GM12878 (cell line): Measurements from ENCODE around the gene S100A2. TPM values are rescaled to one million over a fixed set of nuclear protein-coding genes. Genes with fewer than 3 reads are reported as not detected.

ENCODE experiments used
- CBX5 ChIP-seq: sonication (generic); IDR thresholded peaks from 2 replicates; pipeline ENCODE4 v1.6.1; 2016; ENCODE audit warnings: low read depth, moderate library complexity, mild to moderate bottlenecking, inconsistent platforms
- DPF2 ChIP-seq: fragments of 450-650 bp; IDR thresholded peaks from 2 replicates; pipeline ENCODE4 v1.6.1; 2017; ENCODE audit warnings: mild to moderate bottlenecking
- EED ChIP-seq: sonication (generic); IDR thresholded peaks from 2 replicates; pipeline ENCODE4 v1.6.1; 2016; ENCODE audit warnings: antibody characterized with exemption, low read depth
- ETV6 ChIP-seq, 2 experiments: fragments of 450-650 bp in 1 of 2; IDR thresholded peaks in 1 of 2; conservative IDR thresholded peaks in 1 of 2; 2 replicates each; pipeline ENCODE4 v1.6.1; 2014; ENCODE audit warnings: antibody characterized with exemption in 1 of 2, borderline replicate concordance in 1 of 2, low read depth in 1 of 2, mild to moderate bottlenecking in 1 of 2, moderate library complexity in 1 of 2
- GABPA ChIP-seq: IDR thresholded peaks from 2 replicates; pipeline ENCODE4 v1.6.1; 2014; ENCODE audit warnings: antibody characterized with exemption, low read depth, mild to moderate bottlenecking, inconsistent platforms
- HCFC1 ChIP-seq: fragments of 150-350 bp; IDR thresholded peaks from 2 replicates; pipeline ENCODE4 v1.6.1; 2014; ENCODE audit warnings: low read length
- JUNB ChIP-seq: IDR thresholded peaks from 2 replicates; pipeline ENCODE4 v1.6.1; 2016; ENCODE audit warnings: antibody characterized with exemption, mild to moderate bottlenecking
- JUND ChIP-seq: IDR thresholded peaks from 2 replicates; pipeline ENCODE4 v1.6.1; 2012; ENCODE audit warnings: low read depth, mild to moderate bottlenecking, low read length, improper control_type of control experiment, moderate library complexity
- KAT2A ChIP-seq: conservative IDR thresholded peaks from 2 replicates; pipeline ENCODE4 v1.6.1; 2011; ENCODE audit warnings: low read depth, low read length; ENCODE audit not compliant: control insufficient read depth
- KDM1A ChIP-seq: fragments of 200-600 bp; sonication (generic); IDR thresholded peaks from 2 replicates; pipeline ENCODE4 v1.6.1; 2016; ENCODE audit warnings: borderline replicate concordance
- MTA2 ChIP-seq: fragments of 450-650 bp; IDR thresholded peaks from 2 replicates; pipeline ENCODE4 v1.6.1; 2016; ENCODE audit warnings: low read depth, mild to moderate bottlenecking, moderate library complexity
- PKNOX1 ChIP-seq: fragments of 450-650 bp; IDR thresholded peaks from 2 replicates; pipeline ENCODE4 v1.6.1; 2016; ENCODE audit warnings: mild to moderate bottlenecking
- POLR2A ChIP-seq: IDR thresholded peaks from 2 replicates; pipeline ENCODE4 v1.6.1; 2011; ENCODE audit warnings: low read depth, mild to moderate bottlenecking, low read length
- RELB ChIP-seq: fragments of 450-650 bp; IDR thresholded peaks from 2 replicates; pipeline ENCODE4 v1.6.1; 2017; ENCODE audit warnings: low read depth, mild to moderate bottlenecking, moderate library complexity
- SMC3 ChIP-seq: IDR thresholded peaks from 2 replicates; pipeline ENCODE4 v1.6.1; 2011; ENCODE audit warnings: low read length, improper control_type of control experiment, borderline replicate concordance
- SP1 ChIP-seq: IDR thresholded peaks from one replicate; pipeline ENCODE4 v1.6.1; 2011; ENCODE audit warnings: low read depth, low read length
- SRF ChIP-seq, 2 experiments: IDR thresholded peaks; 2 replicates each; pipeline ENCODE4 v1.6.1; 2011; ENCODE audit warnings: low read depth in 2 of 2, low read length in 2 of 2, mild to moderate bottlenecking in 1 of 2, moderate library complexity in 1 of 2
- SUPT20H ChIP-seq: IDR thresholded peaks from 2 replicates; pipeline ENCODE4 v1.6.1; 2011; ENCODE audit warnings: low read depth, mild to moderate bottlenecking, low read length, moderate library complexity, borderline replicate concordance; ENCODE audit not compliant: control insufficient read depth
- TAF1 ChIP-seq: IDR thresholded peaks from 2 replicates; pipeline ENCODE4 v1.6.1; 2011; ENCODE audit warnings: mild to moderate bottlenecking, low read depth, low read length, borderline replicate concordance
- TCF12 ChIP-seq: IDR thresholded peaks from 2 replicates; pipeline ENCODE4 v1.6.1; 2011; ENCODE audit warnings: low read depth, mild to moderate bottlenecking, low read length
- ZNF24 ChIP-seq: fragments of 450-650 bp; IDR thresholded peaks from 2 replicates; pipeline ENCODE4 v1.6.1; 2017; ENCODE audit warnings: antibody characterized with exemption, mild to moderate bottlenecking
- ZNF622 ChIP-seq: fragments of 450-650 bp; IDR thresholded peaks from 2 replicates; pipeline ENCODE4 v1.6.1; 2017; ENCODE audit warnings: mild to moderate bottlenecking, inconsistent platforms
- ZSCAN29 ChIP-seq: fragments of 450-650 bp; IDR thresholded peaks from 2 replicates; pipeline ENCODE4 v1.6.1; 2017; ENCODE audit warnings: mild to moderate bottlenecking, moderate library complexity
- polyA plus RNA-seq, 11 experiments: library from polyadenylated mRNA; depleted of rRNA in 4 of 11; unstranded in 6 of 11; stranded (reverse) in 5 of 11; fragments of >200 nt; fragmentation: Nextera tagmentation in 4 of 11; fragmentation: Illumina TruSeq in 1 of 11; extraction: Ambion mirVana in 4 of 11; extraction: Trizol in 1 of 11; gene quantifications; 1 replicate in 1 of 11; 2 replicates in 10 of 11; pipeline versions ENCODE4 v1.2.1 to v1.2.3, GENCODE V29; 2011 to 2016; ENCODE audit warnings: inconsistent platforms in 2 of 11, missing spikeins in 2 of 11, low read depth in 1 of 11
- total RNA-seq, 4 experiments: library from RNA; depleted of rRNA in 3 of 4; stranded (reverse); fragments of >200 nt in 3 of 4; fragmentation: Illumina TruSeq in 1 of 4; extraction: Trizol in 1 of 4; gene quantifications; 2 replicates each; pipeline versions ENCODE4 v1.2.1 to v1.2.3, GENCODE V29; 2013 to 2021
- TF ChIP-seq, protein P1 (sequence below): IDR thresholded peaks from 2 replicates; pipeline ENCODE4 v1.6.1; 2011; ENCODE audit warnings: low read depth, low read length, improper control_type of control experiment, borderline replicate concordance
- TF ChIP-seq, protein P2 (sequence below): IDR thresholded peaks from 2 replicates; pipeline ENCODE4 v1.6.1; 2012; ENCODE audit warnings: mild to moderate bottlenecking, low read depth, low read length

The S100A2 gene
- total and polyA plus RNA-seq, 10 of the 15 experiments (the other 5 are each of a cell fraction or from before 2014, with no cell fraction given) = 0.11 to 1.5 (median 0.59) TPM; not detected in 2

GRCh38 chr1:153565529-153566374 is at the start of gene S100A2 (continued):
- TF ChIP-seq GABPA (no peak), ZNF622 (no peak), ETV6 (conservative IDR thresholded peaks at IDR 0.05 in 1 of 2, IDR thresholded peaks at IDR 0.05 in 1 of 2; ENCODE audit: borderline replicate concordance in 1 of 2, low read depth in 1 of 2) (no peak), ZNF24 (no peak), HCFC1 (no peak), ZSCAN29 (no peak), JUNB (no peak), CBX5 (no peak), EED (no peak), TAF1 (no peak), DPF2 (0 out of 2 replicates have a peak, but pooled peaks have one; percentile 27), JUND (no peak), RELB (peak; percentile 14; the same call in 1 of the 2 replicates), POLR2A (no peak), SRF (IDR thresholded peaks at IDR 0.05; ENCODE audit: low read depth in 2 of 2, low read length in 2 of 2) (no peak), SMC3 (no peak), KDM1A (no peak), PKNOX1 (0 out of 2 replicates have a peak, but pooled peaks have one; percentile 24), SP1 (no peak), SUPT20H (no peak), KAT2A (no peak), TCF12 (0 out of 2 replicates have a peak, but pooled peaks have one; percentile 19), MTA2 (peak; percentile 59; the same call in 1 of the 2 replicates)
- TF ChIP-seq, protein P1, sequence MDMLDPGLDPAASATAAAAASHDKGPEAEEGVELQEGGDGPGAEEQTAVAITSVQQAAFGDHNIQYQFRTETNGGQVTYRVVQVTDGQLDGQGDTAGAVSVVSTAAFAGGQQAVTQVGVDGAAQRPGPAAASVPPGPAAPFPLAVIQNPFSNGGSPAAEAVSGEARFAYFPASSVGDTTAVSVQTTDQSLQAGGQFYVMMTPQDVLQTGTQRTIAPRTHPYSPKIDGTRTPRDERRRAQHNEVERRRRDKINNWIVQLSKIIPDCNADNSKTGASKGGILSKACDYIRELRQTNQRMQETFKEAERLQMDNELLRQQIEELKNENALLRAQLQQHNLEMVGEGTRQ = no peak
- TF ChIP-seq, protein P2, sequence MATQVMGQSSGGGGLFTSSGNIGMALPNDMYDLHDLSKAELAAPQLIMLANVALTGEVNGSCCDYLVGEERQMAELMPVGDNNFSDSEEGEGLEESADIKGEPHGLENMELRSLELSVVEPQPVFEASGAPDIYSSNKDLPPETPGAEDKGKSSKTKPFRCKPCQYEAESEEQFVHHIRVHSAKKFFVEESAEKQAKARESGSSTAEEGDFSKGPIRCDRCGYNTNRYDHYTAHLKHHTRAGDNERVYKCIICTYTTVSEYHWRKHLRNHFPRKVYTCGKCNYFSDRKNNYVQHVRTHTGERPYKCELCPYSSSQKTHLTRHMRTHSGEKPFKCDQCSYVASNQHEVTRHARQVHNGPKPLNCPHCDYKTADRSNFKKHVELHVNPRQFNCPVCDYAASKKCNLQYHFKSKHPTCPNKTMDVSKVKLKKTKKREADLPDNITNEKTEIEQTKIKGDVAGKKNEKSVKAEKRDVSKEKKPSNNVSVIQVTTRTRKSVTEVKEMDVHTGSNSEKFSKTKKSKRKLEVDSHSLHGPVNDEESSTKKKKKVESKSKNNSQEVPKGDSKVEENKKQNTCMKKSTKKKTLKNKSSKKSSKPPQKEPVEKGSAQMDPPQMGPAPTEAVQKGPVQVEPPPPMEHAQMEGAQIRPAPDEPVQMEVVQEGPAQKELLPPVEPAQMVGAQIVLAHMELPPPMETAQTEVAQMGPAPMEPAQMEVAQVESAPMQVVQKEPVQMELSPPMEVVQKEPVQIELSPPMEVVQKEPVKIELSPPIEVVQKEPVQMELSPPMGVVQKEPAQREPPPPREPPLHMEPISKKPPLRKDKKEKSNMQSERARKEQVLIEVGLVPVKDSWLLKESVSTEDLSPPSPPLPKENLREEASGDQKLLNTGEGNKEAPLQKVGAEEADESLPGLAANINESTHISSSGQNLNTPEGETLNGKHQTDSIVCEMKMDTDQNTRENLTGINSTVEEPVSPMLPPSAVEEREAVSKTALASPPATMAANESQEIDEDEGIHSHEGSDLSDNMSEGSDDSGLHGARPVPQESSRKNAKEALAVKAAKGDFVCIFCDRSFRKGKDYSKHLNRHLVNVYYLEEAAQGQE = no peak
